C4-2B (cell line): ENCODE results near the gene IL1RL1.

ENCODE experiments used
- H3K27ac ChIP-seq: fragments of 450-650 bp; 2 replicates; pipeline ENCODE4 v1.5.1; 2017
- ZFX ChIP-seq: fragments of 450-650 bp; IDR thresholded peaks from 2 replicates; pipeline ENCODE4 v1.6.1; 2017
- TF ChIP-seq, protein P1 (sequence below): fragments of 450-650 bp; conservative IDR thresholded peaks from 2 replicates; pipeline ENCODE4 v1.5.1; 2017; ENCODE audit warnings: mild to moderate bottlenecking

IL1RL1 gene

DNA sequence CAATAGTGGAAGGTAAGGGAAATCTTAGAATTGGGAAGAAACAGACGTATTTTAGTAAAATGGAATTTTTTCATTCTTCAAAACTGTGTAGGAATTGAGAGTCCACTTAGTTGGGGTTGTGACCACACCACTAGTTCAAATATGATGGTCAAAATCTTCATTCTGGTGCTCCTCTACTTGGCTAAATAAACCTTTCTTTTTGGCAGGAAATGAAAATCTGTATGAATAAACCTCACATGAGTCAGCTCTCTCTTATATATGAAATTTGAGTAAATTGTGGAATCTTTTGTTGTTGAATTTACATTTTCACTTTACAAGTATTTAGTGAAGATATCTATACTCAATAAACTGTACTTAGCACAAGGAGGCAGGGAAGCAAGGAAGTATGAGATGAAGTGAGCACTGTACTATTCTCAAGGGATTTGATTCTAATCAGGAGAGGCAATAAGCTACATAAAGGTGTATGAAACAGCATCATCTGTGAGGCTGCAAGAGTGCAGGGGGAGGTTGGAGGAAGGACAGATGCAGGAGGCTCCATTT lies 64.8 kb downstream of the IL1RL1 start:
- no peak overlapping the region for H3K27ac ChIP-seq

DNA sequence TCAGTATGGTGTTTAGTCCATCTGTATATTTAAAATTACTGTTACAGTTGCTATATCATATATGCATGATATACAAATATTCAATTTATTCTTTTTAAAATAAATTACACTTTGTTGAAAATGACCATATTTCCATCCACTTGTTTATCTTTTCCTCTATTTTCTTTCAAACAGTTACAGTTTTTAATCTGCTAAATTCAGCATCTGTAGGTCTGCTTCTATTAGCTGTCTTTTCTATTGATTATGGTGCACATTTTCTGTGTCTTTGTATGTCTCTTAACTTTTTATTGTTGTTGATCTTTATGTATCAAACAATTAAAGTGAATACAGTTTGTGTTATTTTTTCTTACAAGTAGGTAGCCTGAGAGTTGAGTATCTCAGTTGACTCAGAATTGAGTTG lies 72.4 kb downstream of the IL1RL1 start:
- TF ChIP-seq, protein P1, sequence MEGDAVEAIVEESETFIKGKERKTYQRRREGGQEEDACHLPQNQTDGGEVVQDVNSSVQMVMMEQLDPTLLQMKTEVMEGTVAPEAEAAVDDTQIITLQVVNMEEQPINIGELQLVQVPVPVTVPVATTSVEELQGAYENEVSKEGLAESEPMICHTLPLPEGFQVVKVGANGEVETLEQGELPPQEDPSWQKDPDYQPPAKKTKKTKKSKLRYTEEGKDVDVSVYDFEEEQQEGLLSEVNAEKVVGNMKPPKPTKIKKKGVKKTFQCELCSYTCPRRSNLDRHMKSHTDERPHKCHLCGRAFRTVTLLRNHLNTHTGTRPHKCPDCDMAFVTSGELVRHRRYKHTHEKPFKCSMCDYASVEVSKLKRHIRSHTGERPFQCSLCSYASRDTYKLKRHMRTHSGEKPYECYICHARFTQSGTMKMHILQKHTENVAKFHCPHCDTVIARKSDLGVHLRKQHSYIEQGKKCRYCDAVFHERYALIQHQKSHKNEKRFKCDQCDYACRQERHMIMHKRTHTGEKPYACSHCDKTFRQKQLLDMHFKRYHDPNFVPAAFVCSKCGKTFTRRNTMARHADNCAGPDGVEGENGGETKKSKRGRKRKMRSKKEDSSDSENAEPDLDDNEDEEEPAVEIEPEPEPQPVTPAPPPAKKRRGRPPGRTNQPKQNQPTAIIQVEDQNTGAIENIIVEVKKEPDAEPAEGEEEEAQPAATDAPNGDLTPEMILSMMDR = no peak
- TF ChIP-seq ZFX = no peak
- no peak overlapping the region for H3K27ac ChIP-seq

More for the DNA sequence above, 64.8 kb downstream of the IL1RL1 start:
- TF ChIP-seq, protein P1 = no peak
- TF ChIP-seq ZFX = no peak

DNA sequence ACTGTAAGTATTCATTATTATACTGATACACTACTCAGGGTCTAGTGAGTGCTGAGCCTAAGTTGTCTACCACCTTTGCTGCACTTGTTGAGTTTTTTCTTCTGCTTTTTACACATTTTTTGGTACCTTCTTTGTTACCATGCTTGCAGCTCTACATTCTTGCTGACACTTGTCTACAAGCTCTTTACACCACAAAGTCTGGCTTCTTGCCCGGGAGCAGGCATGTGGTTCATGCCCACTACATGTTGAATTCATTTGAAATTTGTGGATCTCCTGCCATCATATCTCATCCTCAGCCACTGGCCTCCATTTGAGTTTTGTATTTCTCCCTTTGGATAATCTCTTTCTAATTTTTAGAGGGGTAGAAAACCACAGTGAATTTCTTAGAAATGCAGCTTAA lies 74.2 kb downstream of the IL1RL1 start:
- H3K27ac ChIP-seq = no peak overlapping the region
- TF ChIP-seq ZFX = no peak
- TF ChIP-seq, protein P1 = no peak

DNA sequence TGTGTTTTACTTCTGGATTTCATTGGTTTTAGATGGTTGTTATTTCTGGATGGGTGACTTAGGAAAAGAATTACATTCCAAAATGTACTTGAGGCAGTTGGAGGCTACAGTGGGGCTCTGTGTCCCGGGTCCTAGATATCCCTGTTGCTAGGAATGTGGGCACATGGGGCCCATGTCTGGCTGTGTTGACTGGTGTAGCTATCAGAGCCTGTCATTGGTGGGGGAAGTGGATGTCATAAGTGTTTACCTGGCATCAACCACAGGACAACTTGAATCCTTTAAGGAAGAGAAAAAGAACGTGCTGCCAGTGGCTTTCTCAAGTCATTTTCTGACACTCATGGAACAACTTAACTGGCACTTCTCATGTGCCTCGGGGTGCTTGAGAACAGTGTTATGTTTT lies 74.6 kb downstream of the IL1RL1 start:
- no peak for TF ChIP-seq ZFX
- TF ChIP-seq, protein P1 = no peak
- no peak overlapping the region for H3K27ac ChIP-seq

DNA sequence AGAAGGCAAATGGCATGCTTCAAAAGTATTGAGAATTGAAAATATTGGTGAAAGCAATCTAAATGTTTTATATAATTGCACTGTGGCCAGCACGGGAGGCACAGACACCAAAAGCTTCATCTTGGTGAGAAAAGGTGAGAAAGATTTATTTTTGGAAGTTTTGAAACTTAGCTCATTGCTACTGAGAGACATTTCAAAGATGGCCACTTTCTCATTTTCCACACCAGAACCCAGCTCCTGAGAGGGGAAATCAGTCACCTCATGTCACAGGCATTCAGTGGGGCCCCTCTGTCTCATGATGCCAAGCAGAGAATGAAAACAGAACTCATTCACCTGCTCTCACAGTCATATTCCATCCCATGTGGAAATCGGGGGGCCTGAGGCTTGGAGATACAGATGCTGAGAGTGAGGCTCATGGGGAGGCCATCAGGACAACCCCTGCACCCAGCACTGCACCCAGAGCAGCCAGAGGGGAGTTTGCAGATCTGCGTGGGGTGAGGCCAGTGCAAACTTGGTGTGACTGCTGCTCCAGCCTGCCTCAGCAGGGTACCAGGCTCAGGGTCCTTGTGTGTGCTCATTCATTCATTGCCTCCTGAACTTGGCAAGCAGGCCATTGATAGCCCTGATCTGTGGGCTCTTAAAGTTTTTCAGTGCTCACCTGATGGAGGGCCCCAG lies 75.6 kb downstream of the IL1RL1 start:
- no peak overlapping the region for H3K27ac ChIP-seq
- TF ChIP-seq, protein P1 = no peak
- TF ChIP-seq ZFX = no peak

DNA sequence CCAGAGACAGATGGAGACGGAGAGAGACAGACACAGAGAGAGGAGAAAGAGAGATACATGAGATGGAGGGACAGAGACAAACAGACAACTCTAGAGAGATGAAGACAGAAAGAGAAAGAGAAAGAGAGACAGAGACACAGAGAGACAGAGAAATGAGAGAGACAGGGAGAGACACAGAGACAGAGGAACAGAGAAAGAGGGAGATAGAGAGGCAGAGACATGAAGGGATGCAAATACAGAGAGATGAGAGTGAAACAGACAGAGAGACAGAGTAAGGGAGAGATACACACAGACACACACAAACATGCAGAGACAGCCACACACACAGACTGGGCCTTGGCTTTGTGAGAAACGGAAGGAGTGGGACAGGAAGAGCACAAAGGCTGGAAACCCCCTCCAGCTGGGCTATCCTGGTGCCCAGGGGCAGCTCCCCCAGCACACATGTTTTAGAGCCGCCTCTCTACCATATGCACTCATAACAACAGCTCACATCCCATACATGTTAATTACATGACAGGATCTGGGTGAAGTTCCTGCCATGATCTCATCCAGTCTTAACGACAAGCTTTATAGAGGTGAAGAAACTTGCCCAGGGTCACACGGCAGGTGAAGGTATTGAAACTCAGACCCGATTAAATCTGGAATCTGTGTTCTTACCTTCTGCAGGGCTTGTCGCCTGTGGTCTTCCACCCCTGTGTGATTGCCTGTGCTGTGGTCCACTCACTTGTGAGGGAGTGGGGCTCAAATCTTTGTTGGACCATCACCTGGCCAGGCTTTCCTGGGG lies 76.6 kb downstream of the IL1RL1 start:
- H3K27ac ChIP-seq = no peak overlapping the region
- TF ChIP-seq ZFX = no peak

DNA sequence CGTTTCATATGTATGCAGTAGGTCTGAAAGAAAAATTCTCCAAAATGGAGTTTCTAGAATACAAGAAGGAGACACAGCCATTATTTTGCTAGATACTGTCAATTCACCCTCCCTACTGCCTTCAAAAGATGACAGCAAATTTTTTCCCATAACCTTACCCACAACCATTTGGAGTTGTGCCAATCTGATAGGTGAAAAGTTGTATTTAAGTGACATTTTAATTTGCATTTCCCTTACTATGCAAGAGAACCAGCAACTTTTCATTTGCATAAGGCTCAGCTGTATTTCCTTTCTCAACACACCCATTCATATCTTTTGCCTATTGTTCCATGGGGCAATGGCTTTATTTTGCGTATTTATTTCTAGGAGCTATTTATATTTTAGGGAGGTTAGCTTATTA lies 80.2 kb downstream of the IL1RL1 start:
- TF ChIP-seq ZFX = no peak
- TF ChIP-seq, protein P1 = no peak
- H3K27ac ChIP-seq = no peak overlapping the region
